ENCODE data around the gene FHIT.

GRCh38 chr3:60095930-60096329, 1155.3 kb downstream of the FHIT start:
- no peak for TF ChIP-seq TAF1 (conservative IDR thresholded peaks at IDR 0.05)
- no peak for TF ChIP-seq CTCF (IDR thresholded peaks at IDR 0.05; ENCODE audit: low read depth, low read length, missing input control)
- no peak for TF ChIP-seq REST (IDR thresholded peaks at IDR 0.05)
- TF ChIP-seq YY1 (IDR thresholded peaks at IDR 0.05) = no peak
- no peak for TF ChIP-seq ZBTB33 (IDR thresholded peaks at IDR 0.05)
- TF ChIP-seq HNF4G (IDR thresholded peaks at IDR 0.05) = no peak
- TF ChIP-seq FOXA1 (IDR thresholded peaks at IDR 0.05) = no peak
- no peak for TF ChIP-seq ATF3 (IDR thresholded peaks at IDR 0.05)
- no peak for TF ChIP-seq SP1 (IDR thresholded peaks at IDR 0.05)
- TF ChIP-seq EGR1 (IDR thresholded peaks at IDR 0.05; ENCODE audit: low read depth in 2 of 2) = no peak
- no peak for TF ChIP-seq RAD21 (IDR thresholded peaks at IDR 0.05)
- no peak for TF ChIP-seq NR2F2 (IDR thresholded peaks at IDR 0.05)

Data from liver (tissue), 3 donors.